ENCODE results near the gene SLCO1C1.
"Not testable (repeated sequence)": the region's sequence is repeated elsewhere in the genome, so short reads cannot be mapped to it uniquely, and the experiment has no call there.

SLCO1C1 gene

GRCh38 chr12:20716037-20716436 is 20.9 kb downstream of the SLCO1C1 start:
- 0 out of 2 replicates have a peak, but pooled peaks cover 1% of the 10 kb centered on the region for H3K4me1 ChIP-seq (ENCODE audit: control insufficient read depth, insufficient read depth, low read length)
- WGBS (ENCODE audit: insufficient coverage, insufficient read length), result no CpG with 5 or more reads among the region's 2 CpGs
- peak; percentile 25 for DNase-seq (ENCODE audit: low read depth, low spot score)

GRCh38 chr12:20716985-20717384 is 21.9 kb downstream of the SLCO1C1 start:
- Histone ChIP-seq H3K9me3 (ENCODE audit: control insufficient read depth, insufficient read depth, low read length) (no peaks in the 10 kb centered on the region), H3K36me3 (ENCODE audit: control insufficient read depth, insufficient read depth, low read length) (no peaks in the 10 kb centered on the region), H3K4me3 (ENCODE audit: low read length) (no peak overlapping the region), H3K27me3 (ENCODE audit: control insufficient read depth, insufficient read depth, low read length) (no peaks in the 10 kb centered on the region), H3K27ac (ENCODE audit: low read length) (no peak overlapping the region), H3K4me1 (ENCODE audit: control insufficient read depth, insufficient read depth, low read length) (0 out of 2 replicates have a peak, but pooled peaks cover 1% of the 10 kb centered on the region)
- no CpG with 5 or more reads among the region's 1 CpG for WGBS (ENCODE audit: insufficient coverage, insufficient read length)
- no peak for DNase-seq (ENCODE audit: low read depth, low spot score)

More at GRCh38 chr12:20716037-20716436, 20.9 kb downstream of the SLCO1C1 start:
- Histone ChIP-seq H3K4me3 (ENCODE audit: low read length) (no peak overlapping the region), H3K27me3 (ENCODE audit: control insufficient read depth, insufficient read depth, low read length) (no peaks in the 10 kb centered on the region), H3K36me3 (ENCODE audit: control insufficient read depth, insufficient read depth, low read length) (no peaks in the 10 kb centered on the region), H3K9me3 (ENCODE audit: control insufficient read depth, insufficient read depth, low read length) (no peaks in the 10 kb centered on the region), H3K27ac (ENCODE audit: low read length) (no peak overlapping the region)

GRCh38 chr12:20718294-20718693 is 23.2 kb downstream of the SLCO1C1 start:
- DNase-seq (ENCODE audit: low read depth, low spot score), result no peak
- no CpG with 5 or more reads among the region's 4 CpGs for WGBS (ENCODE audit: insufficient coverage, insufficient read length)

GRCh38 chr12:20722142-20722541 is 27.0 kb downstream of the SLCO1C1 start:
- H3K36me3 ChIP-seq (ENCODE audit: control insufficient read depth, insufficient read depth, low read length), result no peaks in the 10 kb centered on the region
- WGBS (ENCODE audit: insufficient coverage, insufficient read length), result no CpG with 5 or more reads among the region's 1 CpG
- H3K4me1 ChIP-seq (ENCODE audit: control insufficient read depth, insufficient read depth, low read length), result no peaks in the 10 kb centered on the region
- no peaks in the 10 kb centered on the region for H3K9me3 ChIP-seq (ENCODE audit: control insufficient read depth, insufficient read depth, low read length)
- no peak overlapping the region for H3K27ac ChIP-seq (ENCODE audit: low read length)
- H3K27me3 ChIP-seq (ENCODE audit: control insufficient read depth, insufficient read depth, low read length), result no peaks in the 10 kb centered on the region
- H3K4me3 ChIP-seq (ENCODE audit: low read length), result no peak overlapping the region
- DNase-seq (ENCODE audit: low read depth, low spot score), result no peak

More at GRCh38 chr12:20718294-20718693, 23.2 kb downstream of the SLCO1C1 start:
- Histone ChIP-seq H3K27ac (ENCODE audit: low read length) (no peak overlapping the region), H3K27me3 (ENCODE audit: control insufficient read depth, insufficient read depth, low read length) (no peaks in the 10 kb centered on the region), H3K4me1 (ENCODE audit: control insufficient read depth, insufficient read depth, low read length) (0 out of 2 replicates have a peak, but pooled peaks cover 1% of the 10 kb centered on the region), H3K4me3 (ENCODE audit: low read length) (no peak overlapping the region), H3K9me3 (ENCODE audit: control insufficient read depth, insufficient read depth, low read length) (no peaks in the 10 kb centered on the region), H3K36me3 (ENCODE audit: control insufficient read depth, insufficient read depth, low read length) (no peaks in the 10 kb centered on the region)

GRCh38 chr12:20731274-20731673 is 36.1 kb downstream of the SLCO1C1 start:
- DNase-seq (ENCODE audit: low read depth, low spot score), result no peak
- no CpG with 5 or more reads among the region's 1 CpG for WGBS (ENCODE audit: insufficient coverage, insufficient read length)
- H3K9me3 ChIP-seq (ENCODE audit: control insufficient read depth, insufficient read depth, low read length), result no peaks in the 10 kb centered on the region
- no peaks in the 10 kb centered on the region for H3K4me1 ChIP-seq (ENCODE audit: control insufficient read depth, insufficient read depth, low read length)
- H3K36me3 ChIP-seq (ENCODE audit: control insufficient read depth, insufficient read depth, low read length), result no peaks in the 10 kb centered on the region
- no peaks in the 10 kb centered on the region for H3K27me3 ChIP-seq (ENCODE audit: control insufficient read depth, insufficient read depth, low read length)
- no peak overlapping the region for H3K27ac ChIP-seq (ENCODE audit: low read length)
- H3K4me3 ChIP-seq (ENCODE audit: low read length), result no peak overlapping the region

GRCh38 chr12:20740972-20741371 is 45.8 kb downstream of the SLCO1C1 start:
- no peak for DNase-seq (ENCODE audit: low read depth, low spot score)
- Histone ChIP-seq H3K27me3 (ENCODE audit: control insufficient read depth, insufficient read depth, low read length) (no peaks in the 10 kb centered on the region), H3K27ac (ENCODE audit: low read length) (no peak overlapping the region), H3K9me3 (ENCODE audit: control insufficient read depth, insufficient read depth, low read length) (no peaks in the 10 kb centered on the region), H3K4me1 (ENCODE audit: control insufficient read depth, insufficient read depth, low read length) (no peaks in the 10 kb centered on the region), H3K36me3 (ENCODE audit: control insufficient read depth, insufficient read depth, low read length) (no peaks in the 10 kb centered on the region), H3K4me3 (ENCODE audit: low read length) (no peak overlapping the region)
- no CpG with 5 or more reads among the region's 1 CpG for WGBS (ENCODE audit: insufficient coverage, insufficient read length)

GRCh38 chr12:20748198-20748597 is 53.1 kb downstream of the SLCO1C1 start:
- Histone ChIP-seq H3K4me1 (ENCODE audit: control insufficient read depth, insufficient read depth, low read length) (no peaks in the 10 kb centered on the region), H3K27ac (ENCODE audit: low read length) (no peak overlapping the region), H3K4me3 (ENCODE audit: low read length) (no peak overlapping the region), H3K27me3 (ENCODE audit: control insufficient read depth, insufficient read depth, low read length) (no peaks in the 10 kb centered on the region), H3K36me3 (ENCODE audit: control insufficient read depth, insufficient read depth, low read length) (no peaks in the 10 kb centered on the region), H3K9me3 (ENCODE audit: control insufficient read depth, insufficient read depth, low read length) (no peaks in the 10 kb centered on the region)
- WGBS (ENCODE audit: insufficient coverage, insufficient read length), result 100% methylated on average over 1 of the region's 1 CpG
- no peak for DNase-seq (ENCODE audit: low read depth, low spot score)

GRCh38 chr12:20751046-20751445 is 55.9 kb downstream of the SLCO1C1 start:
- WGBS (ENCODE audit: insufficient coverage, insufficient read length), result no CpG with 5 or more reads among the region's 4 CpGs
- Histone ChIP-seq H3K36me3 (ENCODE audit: control insufficient read depth, insufficient read depth, low read length) (no peaks in the 10 kb centered on the region), H3K9me3 (ENCODE audit: control insufficient read depth, insufficient read depth, low read length) (no peaks in the 10 kb centered on the region), H3K4me3 (ENCODE audit: low read length) (no peak overlapping the region), H3K4me1 (ENCODE audit: control insufficient read depth, insufficient read depth, low read length) (no peaks in the 10 kb centered on the region), H3K27ac (ENCODE audit: low read length) (no peak overlapping the region), H3K27me3 (ENCODE audit: control insufficient read depth, insufficient read depth, low read length) (no peaks in the 10 kb centered on the region)
- no peak for DNase-seq (ENCODE audit: low read depth, low spot score)

- no peak overlapping the region for H3K27ac ChIP-seq (ENCODE audit: low read length)
- DNase-seq (ENCODE audit: low read depth, low spot score), result no peak
- no peak overlapping the region for H3K4me3 ChIP-seq (ENCODE audit: low read length)
- H3K9me3 ChIP-seq (ENCODE audit: control insufficient read depth, insufficient read depth, low read length), result no peaks in the 10 kb centered on the region
- no CpG with 5 or more reads among the region's 20 CpGs for WGBS (ENCODE audit: insufficient coverage, insufficient read length)
- no peaks in the 10 kb centered on the region for H3K36me3 ChIP-seq (ENCODE audit: control insufficient read depth, insufficient read depth, low read length)
- no peaks in the 10 kb centered on the region for H3K4me1 ChIP-seq (ENCODE audit: control insufficient read depth, insufficient read depth, low read length)
- H3K27me3 ChIP-seq (ENCODE audit: control insufficient read depth, insufficient read depth, low read length), result no peaks in the 10 kb centered on the region
Measured at GRCh38 chr12:20777420-20777819, 82.3 kb downstream of the SLCO1C1 start.

GRCh38 chr12:20778969-20779368 is 83.8 kb downstream of the SLCO1C1 start:
- Histone ChIP-seq H3K27ac (ENCODE audit: low read length) (no peak overlapping the region), H3K9me3 (ENCODE audit: control insufficient read depth, insufficient read depth, low read length) (no peaks in the 10 kb centered on the region), H3K27me3 (ENCODE audit: control insufficient read depth, insufficient read depth, low read length) (no peaks in the 10 kb centered on the region), H3K36me3 (ENCODE audit: control insufficient read depth, insufficient read depth, low read length) (no peaks in the 10 kb centered on the region), H3K4me3 (ENCODE audit: low read length) (no peak overlapping the region), H3K4me1 (ENCODE audit: control insufficient read depth, insufficient read depth, low read length) (no peaks in the 10 kb centered on the region)
- DNase-seq (ENCODE audit: low read depth, low spot score), result no peak
- WGBS (ENCODE audit: insufficient coverage, insufficient read length), result no CpG with 5 or more reads among the region's 2 CpGs

- not testable (repeated sequence) for H3K36me3 ChIP-seq (ENCODE audit: control insufficient read depth, insufficient read depth, low read length); H3K4me3 ChIP-seq (ENCODE audit: low read length); H3K9me3 ChIP-seq (ENCODE audit: control insufficient read depth, insufficient read depth, low read length); H3K27ac ChIP-seq (ENCODE audit: low read length); DNase-seq (ENCODE audit: low read depth, low spot score); H3K4me1 ChIP-seq (ENCODE audit: control insufficient read depth, insufficient read depth, low read length); H3K27me3 ChIP-seq (ENCODE audit: control insufficient read depth, insufficient read depth, low read length)
- no CpG with 5 or more reads among the region's 3 CpGs for WGBS (ENCODE audit: insufficient coverage, insufficient read length)
Measured at GRCh38 chr12:20779971-20780370, 84.8 kb downstream of the SLCO1C1 start.
